GM23338 (cell line): ENCODE data around the gene FBXO46. TPM values are rescaled to one million over a fixed set of nuclear protein-coding genes. Genes with fewer than 3 reads are reported as not detected.
A peak's percentile ranks its signal among the peaks of the same experiment; 100 is the strongest.

Experiments
- ATAC-seq: fragments of 200-7000 bp; cut with Tn5 transposase; 3 replicates; pipeline ENCODE4 v1.9.1; 2020
- DNase-seq: peaks from one replicate; pipeline ENCODE4 v3.0.0-alpha.2; 2015; ENCODE audit warnings: low spot score
- H2AFZ ChIP-seq: fragments of 200-600 bp; sonication (generic); 2 replicates; pipeline ENCODE4 v1.8.0; 2016; ENCODE audit warnings: antibody characterized with exemption, mild to moderate bottlenecking, moderate library complexity
- H3F3A ChIP-seq: fragments of 200-600 bp; sonication (generic); replicated peaks from 2 replicates; pipeline ENCODE4 v1.8.0; 2017; ENCODE audit warnings: antibody characterized with exemption, mixed run types, low read depth
- H3K27ac ChIP-seq: fragments of 200-600 bp; sonication (generic); 2 replicates; pipeline ENCODE4 v1.6.1; 2016; ENCODE audit warnings: low read depth
- H3K27me3 ChIP-seq: fragments of 200-600 bp; sonication (generic); 2 replicates; pipeline ENCODE4 v1.8.0; 2016; ENCODE audit warnings: mild to moderate bottlenecking, mixed run types, moderate library complexity; ENCODE audit not compliant: insufficient read depth
- H3K36me3 ChIP-seq: fragments of 200-600 bp; sonication (generic); 2 replicates; pipeline ENCODE4 v1.8.0; 2016; ENCODE audit warnings: mild to moderate bottlenecking; ENCODE audit not compliant: insufficient read depth
- H3K4me1 ChIP-seq: fragments of 200-600 bp; sonication (generic); 2 replicates; pipeline ENCODE4 v1.8.0; 2016; ENCODE audit warnings: mild to moderate bottlenecking, moderate library complexity; ENCODE audit not compliant: insufficient read depth
- H3K4me2 ChIP-seq: fragments of 200-600 bp; sonication (generic); 2 replicates; pipeline ENCODE4 v1.7.1; 2017; ENCODE audit warnings: mixed run types
- H3K4me3 ChIP-seq: fragments of 200-600 bp; sonication (generic); 2 replicates; pipeline ENCODE4 v1.6.1; 2016; ENCODE audit warnings: mixed run types
- H3K79me2 ChIP-seq: fragments of 200-600 bp; sonication (generic); replicated peaks from 2 replicates; pipeline ENCODE4 v1.8.0; 2017; ENCODE audit warnings: mild to moderate bottlenecking; ENCODE audit not compliant: insufficient read depth
- H3K9me2 ChIP-seq: fragments of 200-600 bp; sonication (generic); 2 replicates; pipeline ENCODE4 v1.8.0; 2017; ENCODE audit not compliant: insufficient read depth
- H4K20me1 ChIP-seq: fragments of 200-600 bp; sonication (generic); replicated peaks from 2 replicates; pipeline ENCODE4 v1.8.0; 2017; ENCODE audit warnings: mild to moderate bottlenecking; ENCODE audit not compliant: insufficient read depth
- H3K27ac Mint-ChIP-seq: 2 replicates; pipeline ENCODE4 v1.8.0; 2020; ENCODE audit warnings: inconsistent platforms, mild to moderate bottlenecking, moderate library complexity, mixed read lengths
- H3K27me3 Mint-ChIP-seq: 3 replicates; pipeline ENCODE4 v1.8.0; 2022; ENCODE audit warnings: low read depth, mild to moderate bottlenecking, moderate library complexity, mixed read lengths, inconsistent platforms; ENCODE audit not compliant: insufficient read depth, poor library complexity
- H3K36me3 Mint-ChIP-seq: 3 replicates; pipeline ENCODE4 v1.8.0; 2021; ENCODE audit warnings: low read depth, mild to moderate bottlenecking, inconsistent platforms, moderate library complexity, mixed read lengths
- H3K4me1 Mint-ChIP-seq: 3 replicates; pipeline ENCODE4 v1.8.0; 2020; ENCODE audit warnings: mild to moderate bottlenecking, inconsistent platforms, mixed read lengths
- H3K4me3 Mint-ChIP-seq: 3 replicates; pipeline ENCODE4 v1.8.0; 2021; ENCODE audit warnings: moderate library complexity, mild to moderate bottlenecking, inconsistent platforms, mixed read lengths
- H3K9me3 Mint-ChIP-seq: 3 replicates; pipeline ENCODE4 v1.8.0; 2020; ENCODE audit warnings: moderate library complexity, mild to moderate bottlenecking, inconsistent platforms, mixed read lengths
- CREB1 ChIP-seq: fragments of 250-450 bp; sonication (Bioruptor Pico); IDR thresholded peaks from 2 replicates; pipeline ENCODE4 v1.5.0; 2020; ENCODE audit warnings: low read depth, mild to moderate bottlenecking, moderate library complexity
- EZH2 ChIP-seq: fragments of 200-600 bp; sonication (generic); IDR thresholded peaks from one replicate; pipeline ENCODE4 v1.8.0; 2017; ENCODE audit warnings: antibody characterized with exemption, mild to moderate bottlenecking, low read depth; ENCODE audit not compliant: unreplicated experiment
- EZH2phosphoT487 ChIP-seq: fragments of 200-600 bp; sonication (generic); IDR thresholded peaks from one replicate; pipeline ENCODE4 v1.8.1; 2018; ENCODE audit warnings: antibody characterized with exemption; ENCODE audit not compliant: unreplicated experiment
- JUNB ChIP-seq: IDR thresholded peaks from one replicate; pipeline ENCODE4 v1.6.1; 2016; ENCODE audit warnings: antibody characterized with exemption; ENCODE audit not compliant: unreplicated experiment
- NANOG ChIP-seq: IDR thresholded peaks from 2 replicates; pipeline ENCODE4 v1.6.1; 2016; ENCODE audit warnings: antibody characterized with exemption, borderline replicate concordance
- STAT1 ChIP-seq: IDR thresholded peaks from one replicate; pipeline ENCODE4 v1.6.1; 2016; ENCODE audit warnings: antibody characterized with exemption; ENCODE audit not compliant: unreplicated experiment
- ZNF114 ChIP-seq: fragments of 250-450 bp; sonication (Bioruptor Pico); IDR thresholded peaks from 2 replicates; pipeline ENCODE4 v1.5.0; 2020; ENCODE audit warnings: mild to moderate bottlenecking, moderate library complexity
- ZNF331 ChIP-seq: fragments of 250-450 bp; sonication (Bioruptor Pico); IDR thresholded peaks from 2 replicates; pipeline ENCODE4 v1.5.0; 2020; ENCODE audit warnings: low read depth, mild to moderate bottlenecking, moderate library complexity
- polyA plus RNA-seq: library from polyadenylated mRNA; unstranded; fragments of >200 nt; fragmentation: Nextera tagmentation; extraction: Ambion mirVana; gene quantifications from 2 replicates; pipeline ENCODE4 v1.2.1, GENCODE V29; 2016
- total RNA-seq: library from RNA; depleted of rRNA; stranded (reverse); fragments of >200 nt; shearing (Covaris generic); gene quantifications from 2 replicates; pipeline ENCODE4 v1.2.3, GENCODE V29; 2014
- TF ChIP-seq, protein P1 (sequence below): IDR thresholded peaks from one replicate; pipeline ENCODE4 v1.6.1; 2018; ENCODE audit warnings: antibody characterized with exemption; ENCODE audit not compliant: unreplicated experiment
- TF ChIP-seq, protein P2 (sequence below): IDR thresholded peaks from 2 replicates; pipeline ENCODE4 v1.6.1; 2016; ENCODE audit warnings: antibody characterized with exemption
- TF ChIP-seq, protein P3 (sequence below): fragments of 250-450 bp; sonication (Bioruptor Pico); IDR thresholded peaks from 2 replicates; pipeline ENCODE4 v1.5.0; 2020; ENCODE audit warnings: mild to moderate bottlenecking, moderate library complexity
- TF ChIP-seq, protein P4 (sequence below), 2 experiments: fragments of 200-600 bp in 1 of 2; sonication (generic) in 1 of 2; conservative IDR thresholded peaks; 2 replicates each; pipeline versions ENCODE4 v1.5.1 to v1.6.1; 2016 to 2017; ENCODE audit warnings: antibody characterized with exemption in 2 of 2, low read depth in 2 of 2, mild to moderate bottlenecking in 2 of 2, moderate library complexity in 1 of 2

The FBXO46 gene
- total and polyA plus RNA-seq, 2 experiments from 2014 or later = 9.4 to 35.8 TPM

DNA sequence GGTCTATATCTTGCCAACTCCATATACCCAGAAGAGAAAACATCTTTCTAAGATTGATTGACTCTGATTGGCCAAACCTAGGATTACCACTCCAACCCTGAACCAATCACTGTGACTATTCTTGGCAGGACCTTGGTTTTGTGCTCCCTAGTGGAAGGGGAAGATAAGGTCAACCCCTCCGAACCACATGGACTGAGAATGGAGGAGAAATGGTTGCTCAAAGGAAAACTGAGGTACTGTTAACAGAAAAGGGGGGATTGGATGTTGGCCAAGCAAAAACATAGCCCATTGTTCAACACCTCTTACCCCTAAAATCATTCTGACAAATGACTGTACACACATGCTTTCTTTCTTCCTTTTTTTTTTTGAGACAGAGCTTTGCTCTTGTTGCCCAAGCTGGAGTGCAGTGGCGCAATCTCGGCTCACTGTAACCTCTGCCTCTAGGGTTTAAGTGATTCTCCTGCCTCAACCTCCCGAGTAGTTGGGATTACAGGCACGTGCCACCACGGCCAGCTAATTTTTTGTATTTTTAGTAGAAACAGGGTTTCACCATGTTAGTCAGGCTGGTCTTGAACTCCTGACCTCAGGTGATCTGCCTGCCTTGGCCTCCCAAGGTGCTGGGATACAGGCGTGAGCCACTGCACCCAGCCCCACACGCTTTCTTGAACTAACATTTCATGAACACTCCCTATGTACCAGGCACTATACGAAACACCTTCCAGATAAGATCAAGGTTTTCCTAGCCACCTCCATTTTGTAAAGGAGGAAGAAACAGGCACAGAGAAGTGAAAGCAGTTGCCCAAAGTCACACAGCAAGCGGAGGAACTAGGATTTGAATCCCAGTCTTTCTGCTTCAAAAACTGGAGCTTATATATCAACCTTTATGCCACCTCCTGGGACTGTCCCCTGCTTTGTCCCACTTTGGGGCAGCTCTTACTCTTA lies 9.1 kb upstream of the FBXO46 start:
- Mint-ChIP-seq H3K27me3 (peaks cover 8% of the 10 kb centered on the region), H3K4me3 (no peak overlapping the region), H3K9me3 (no peaks in the 10 kb centered on the region), H3K4me1 (no peaks in the 10 kb centered on the region; the same call in 2 of the 3 replicates), H3K36me3 (no peaks in the 10 kb centered on the region), H3K27ac (no peak overlapping the region)
- ATAC-seq (peak; percentile 57), DNase-seq (no peak)
- TF ChIP-seq EZH2phosphoT487 (no peak), JUNB (no peak), STAT1 (no peak), ZNF114 (CRISPR knock-in tag) (no peak), ZNF331 (CRISPR knock-in tag) (no peak), NANOG (no peak), EZH2 (no peak), CREB1 (CRISPR knock-in tag) (no peak)
- TF ChIP-seq, protein P1, sequence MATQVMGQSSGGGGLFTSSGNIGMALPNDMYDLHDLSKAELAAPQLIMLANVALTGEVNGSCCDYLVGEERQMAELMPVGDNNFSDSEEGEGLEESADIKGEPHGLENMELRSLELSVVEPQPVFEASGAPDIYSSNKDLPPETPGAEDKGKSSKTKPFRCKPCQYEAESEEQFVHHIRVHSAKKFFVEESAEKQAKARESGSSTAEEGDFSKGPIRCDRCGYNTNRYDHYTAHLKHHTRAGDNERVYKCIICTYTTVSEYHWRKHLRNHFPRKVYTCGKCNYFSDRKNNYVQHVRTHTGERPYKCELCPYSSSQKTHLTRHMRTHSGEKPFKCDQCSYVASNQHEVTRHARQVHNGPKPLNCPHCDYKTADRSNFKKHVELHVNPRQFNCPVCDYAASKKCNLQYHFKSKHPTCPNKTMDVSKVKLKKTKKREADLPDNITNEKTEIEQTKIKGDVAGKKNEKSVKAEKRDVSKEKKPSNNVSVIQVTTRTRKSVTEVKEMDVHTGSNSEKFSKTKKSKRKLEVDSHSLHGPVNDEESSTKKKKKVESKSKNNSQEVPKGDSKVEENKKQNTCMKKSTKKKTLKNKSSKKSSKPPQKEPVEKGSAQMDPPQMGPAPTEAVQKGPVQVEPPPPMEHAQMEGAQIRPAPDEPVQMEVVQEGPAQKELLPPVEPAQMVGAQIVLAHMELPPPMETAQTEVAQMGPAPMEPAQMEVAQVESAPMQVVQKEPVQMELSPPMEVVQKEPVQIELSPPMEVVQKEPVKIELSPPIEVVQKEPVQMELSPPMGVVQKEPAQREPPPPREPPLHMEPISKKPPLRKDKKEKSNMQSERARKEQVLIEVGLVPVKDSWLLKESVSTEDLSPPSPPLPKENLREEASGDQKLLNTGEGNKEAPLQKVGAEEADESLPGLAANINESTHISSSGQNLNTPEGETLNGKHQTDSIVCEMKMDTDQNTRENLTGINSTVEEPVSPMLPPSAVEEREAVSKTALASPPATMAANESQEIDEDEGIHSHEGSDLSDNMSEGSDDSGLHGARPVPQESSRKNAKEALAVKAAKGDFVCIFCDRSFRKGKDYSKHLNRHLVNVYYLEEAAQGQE = no peak
- TF ChIP-seq, protein P2, sequence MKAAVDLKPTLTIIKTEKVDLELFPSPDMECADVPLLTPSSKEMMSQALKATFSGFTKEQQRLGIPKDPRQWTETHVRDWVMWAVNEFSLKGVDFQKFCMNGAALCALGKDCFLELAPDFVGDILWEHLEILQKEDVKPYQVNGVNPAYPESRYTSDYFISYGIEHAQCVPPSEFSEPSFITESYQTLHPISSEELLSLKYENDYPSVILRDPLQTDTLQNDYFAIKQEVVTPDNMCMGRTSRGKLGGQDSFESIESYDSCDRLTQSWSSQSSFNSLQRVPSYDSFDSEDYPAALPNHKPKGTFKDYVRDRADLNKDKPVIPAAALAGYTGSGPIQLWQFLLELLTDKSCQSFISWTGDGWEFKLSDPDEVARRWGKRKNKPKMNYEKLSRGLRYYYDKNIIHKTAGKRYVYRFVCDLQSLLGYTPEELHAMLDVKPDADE = no peak
- TF ChIP-seq, protein P3, sequence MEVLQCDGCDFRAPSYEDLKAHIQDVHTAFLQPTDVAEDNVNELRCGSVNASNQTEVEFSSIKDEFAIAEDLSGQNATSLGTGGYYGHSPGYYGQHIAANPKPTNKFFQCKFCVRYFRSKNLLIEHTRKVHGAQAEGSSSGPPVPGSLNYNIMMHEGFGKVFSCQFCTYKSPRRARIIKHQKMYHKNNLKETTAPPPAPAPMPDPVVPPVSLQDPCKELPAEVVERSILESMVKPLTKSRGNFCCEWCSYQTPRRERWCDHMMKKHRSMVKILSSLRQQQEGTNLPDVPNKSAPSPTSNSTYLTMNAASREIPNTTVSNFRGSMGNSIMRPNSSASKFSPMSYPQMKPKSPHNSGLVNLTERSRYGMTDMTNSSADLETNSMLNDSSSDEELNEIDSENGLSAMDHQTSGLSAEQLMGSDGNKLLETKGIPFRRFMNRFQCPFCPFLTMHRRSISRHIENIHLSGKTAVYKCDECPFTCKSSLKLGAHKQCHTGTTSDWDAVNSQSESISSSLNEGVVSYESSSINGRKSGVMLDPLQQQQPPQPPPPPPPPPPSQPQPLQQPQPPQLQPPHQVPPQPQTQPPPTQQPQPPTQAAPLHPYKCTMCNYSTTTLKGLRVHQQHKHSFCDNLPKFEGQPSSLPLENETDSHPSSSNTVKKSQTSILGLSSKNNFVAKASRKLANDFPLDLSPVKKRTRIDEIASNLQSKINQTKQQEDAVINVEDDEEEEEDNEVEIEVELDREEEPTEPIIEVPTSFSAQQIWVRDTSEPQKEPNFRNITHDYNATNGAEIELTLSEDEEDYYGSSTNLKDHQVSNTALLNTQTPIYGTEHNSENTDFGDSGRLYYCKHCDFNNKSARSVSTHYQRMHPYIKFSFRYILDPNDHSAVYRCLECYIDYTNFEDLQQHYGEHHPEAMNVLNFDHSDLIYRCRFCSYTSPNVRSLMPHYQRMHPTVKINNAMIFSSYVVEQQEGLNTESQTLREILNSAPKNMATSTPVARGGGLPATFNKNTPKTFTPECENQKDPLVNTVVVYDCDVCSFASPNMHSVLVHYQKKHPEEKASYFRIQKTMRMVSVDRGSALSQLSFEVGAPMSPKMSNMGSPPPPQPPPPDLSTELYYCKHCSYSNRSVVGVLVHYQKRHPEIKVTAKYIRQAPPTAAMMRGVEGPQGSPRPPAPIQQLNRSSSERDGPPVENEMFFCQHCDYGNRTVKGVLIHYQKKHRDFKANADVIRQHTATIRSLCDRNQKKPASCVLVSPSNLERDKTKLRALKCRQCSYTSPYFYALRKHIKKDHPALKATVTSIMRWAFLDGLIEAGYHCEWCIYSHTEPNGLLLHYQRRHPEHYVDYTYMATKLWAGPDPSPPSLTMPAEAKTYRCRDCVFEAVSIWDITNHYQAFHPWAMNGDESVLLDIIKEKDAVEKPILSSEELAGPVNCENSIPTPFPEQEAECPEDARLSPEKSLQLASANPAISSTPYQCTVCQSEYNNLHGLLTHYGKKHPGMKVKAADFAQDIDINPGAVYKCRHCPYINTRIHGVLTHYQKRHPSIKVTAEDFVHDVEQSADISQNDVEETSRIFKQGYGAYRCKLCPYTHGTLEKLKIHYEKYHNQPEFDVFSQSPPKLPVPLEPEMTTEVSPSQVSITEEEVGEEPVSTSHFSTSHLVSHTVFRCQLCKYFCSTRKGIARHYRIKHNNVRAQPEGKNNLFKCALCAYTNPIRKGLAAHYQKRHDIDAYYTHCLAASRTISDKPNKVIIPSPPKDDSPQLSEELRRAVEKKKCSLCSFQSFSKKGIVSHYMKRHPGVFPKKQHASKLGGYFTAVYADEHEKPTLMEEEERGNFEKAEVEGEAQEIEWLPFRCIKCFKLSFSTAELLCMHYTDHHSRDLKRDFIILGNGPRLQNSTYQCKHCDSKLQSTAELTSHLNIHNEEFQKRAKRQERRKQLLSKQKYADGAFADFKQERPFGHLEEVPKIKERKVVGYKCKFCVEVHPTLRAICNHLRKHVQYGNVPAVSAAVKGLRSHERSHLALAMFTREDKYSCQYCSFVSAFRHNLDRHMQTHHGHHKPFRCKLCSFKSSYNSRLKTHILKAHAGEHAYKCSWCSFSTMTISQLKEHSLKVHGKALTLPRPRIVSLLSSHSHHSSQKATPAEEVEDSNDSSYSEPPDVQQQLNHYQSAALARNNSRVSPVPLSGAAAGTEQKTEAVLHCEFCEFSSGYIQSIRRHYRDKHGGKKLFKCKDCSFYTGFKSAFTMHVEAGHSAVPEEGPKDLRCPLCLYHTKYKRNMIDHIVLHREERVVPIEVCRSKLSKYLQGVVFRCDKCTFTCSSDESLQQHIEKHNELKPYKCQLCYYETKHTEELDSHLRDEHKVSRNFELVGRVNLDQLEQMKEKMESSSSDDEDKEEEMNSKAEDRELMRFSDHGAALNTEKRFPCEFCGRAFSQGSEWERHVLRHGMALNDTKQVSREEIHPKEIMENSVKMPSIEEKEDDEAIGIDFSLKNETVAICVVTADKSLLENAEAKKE (CRISPR knock-in tag) = no peak
- TF ChIP-seq, protein P4, sequence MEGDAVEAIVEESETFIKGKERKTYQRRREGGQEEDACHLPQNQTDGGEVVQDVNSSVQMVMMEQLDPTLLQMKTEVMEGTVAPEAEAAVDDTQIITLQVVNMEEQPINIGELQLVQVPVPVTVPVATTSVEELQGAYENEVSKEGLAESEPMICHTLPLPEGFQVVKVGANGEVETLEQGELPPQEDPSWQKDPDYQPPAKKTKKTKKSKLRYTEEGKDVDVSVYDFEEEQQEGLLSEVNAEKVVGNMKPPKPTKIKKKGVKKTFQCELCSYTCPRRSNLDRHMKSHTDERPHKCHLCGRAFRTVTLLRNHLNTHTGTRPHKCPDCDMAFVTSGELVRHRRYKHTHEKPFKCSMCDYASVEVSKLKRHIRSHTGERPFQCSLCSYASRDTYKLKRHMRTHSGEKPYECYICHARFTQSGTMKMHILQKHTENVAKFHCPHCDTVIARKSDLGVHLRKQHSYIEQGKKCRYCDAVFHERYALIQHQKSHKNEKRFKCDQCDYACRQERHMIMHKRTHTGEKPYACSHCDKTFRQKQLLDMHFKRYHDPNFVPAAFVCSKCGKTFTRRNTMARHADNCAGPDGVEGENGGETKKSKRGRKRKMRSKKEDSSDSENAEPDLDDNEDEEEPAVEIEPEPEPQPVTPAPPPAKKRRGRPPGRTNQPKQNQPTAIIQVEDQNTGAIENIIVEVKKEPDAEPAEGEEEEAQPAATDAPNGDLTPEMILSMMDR (conservative IDR thresholded peaks at IDR 0.05; ENCODE audit: low read depth in 2 of 2) = no peak
- Histone ChIP-seq H3K4me1 (no peaks in the 10 kb centered on the region), H3K4me2 (no peak overlapping the region), H3F3A (0 out of 2 replicates have a peak, but pooled peaks cover 7% of the 10 kb centered on the region), H3K4me3 (no peak overlapping the region), H3K27ac (no peak overlapping the region), H4K20me1 (no peaks in the 10 kb centered on the region), H2AFZ (peak overlapping the region; percentile 29), H3K27me3 (no peaks in the 10 kb centered on the region), H3K9me2 (no peaks in the 10 kb centered on the region; the same call in 1 of the 2 replicates), H3K79me2 (no peaks in the 10 kb centered on the region), H3K36me3 (no peaks in the 10 kb centered on the region)
